AG08396 (cell line): Measurements from ENCODE around the gene OR5W2.
"Not testable (repeated sequence)": the region's sequence is repeated elsewhere in the genome, so short reads cannot be mapped to it uniquely, and the experiment has no call there.

Experiments used
- DNase-seq: peaks from one replicate; pipeline ENCODE4 v3.0.0; 2012; ENCODE audit warnings: low spot score, mixed read lengths

Gene OR5W2

DNA sequence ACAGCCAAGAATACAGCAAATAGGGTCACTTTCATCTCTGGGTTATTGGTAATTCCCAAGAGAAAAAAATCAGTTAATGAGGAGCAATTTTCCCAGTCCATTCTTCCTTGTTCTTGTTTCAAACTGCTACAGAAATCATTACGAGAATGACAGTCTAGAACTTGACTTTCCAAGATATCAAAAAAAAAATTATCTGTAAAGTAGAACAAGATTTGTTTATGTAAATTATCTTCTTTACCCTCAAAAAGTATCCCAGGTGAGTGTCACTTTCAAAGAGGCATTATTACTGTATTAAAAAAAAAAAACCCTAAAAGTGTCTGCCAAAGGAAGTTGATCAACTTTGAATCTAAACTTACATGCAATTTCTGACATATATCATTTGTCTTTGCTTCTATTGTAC is at the start of gene OR5W2:
TSS of gene OR5W2 (minus strand) at position 101 of the 400 bp plus-strand sequence. CDS start at position 101, 0 bp downstream.
- no peak for DNase-seq

DNA sequence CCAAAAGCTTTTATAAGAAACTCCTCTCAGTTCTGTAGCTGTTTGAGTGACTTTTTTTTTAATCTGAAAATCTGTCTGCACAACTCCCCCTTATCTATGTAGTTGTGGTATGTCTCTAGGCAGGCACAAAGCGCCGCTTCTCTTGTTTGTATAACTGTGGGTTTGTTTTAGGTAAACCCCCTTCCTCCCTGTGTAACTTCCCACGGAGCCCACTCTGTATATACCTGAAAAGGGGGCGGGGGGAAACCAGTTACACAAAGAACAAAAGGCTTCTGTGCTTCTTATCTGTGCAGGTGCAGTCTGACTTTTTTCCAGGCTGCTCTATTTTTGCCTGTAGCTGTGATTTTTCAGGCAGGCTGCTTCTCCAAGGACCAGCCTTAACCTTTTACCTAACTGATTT is 42.1 kb upstream of the OR5W2 start:
- DNase-seq = no peak

DNA sequence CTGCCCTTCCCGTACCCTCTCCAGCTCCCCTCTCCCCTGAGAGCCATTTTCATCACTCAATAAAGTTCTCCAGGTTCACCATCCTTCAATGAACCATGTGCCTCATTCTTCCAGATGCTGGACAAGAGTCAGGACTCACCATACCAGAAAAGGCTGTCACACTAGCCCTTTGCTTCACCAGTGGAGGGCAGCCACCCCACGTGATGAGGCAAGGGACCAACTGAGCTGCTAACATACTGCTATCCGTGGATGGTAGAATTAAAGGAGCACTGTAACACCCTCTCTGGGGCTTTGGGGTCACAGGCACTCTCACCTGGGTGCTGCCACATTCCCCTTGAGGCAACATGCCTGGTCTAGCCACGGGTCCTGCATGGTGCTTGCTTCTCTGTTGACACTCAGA is 34.9 kb upstream of the OR5W2 start:
- DNase-seq = no peak

GRCh38 chr11:55942785-55943392 is 28.5 kb upstream of the OR5W2 start:
- peak; percentile 2 for DNase-seq

DNA sequence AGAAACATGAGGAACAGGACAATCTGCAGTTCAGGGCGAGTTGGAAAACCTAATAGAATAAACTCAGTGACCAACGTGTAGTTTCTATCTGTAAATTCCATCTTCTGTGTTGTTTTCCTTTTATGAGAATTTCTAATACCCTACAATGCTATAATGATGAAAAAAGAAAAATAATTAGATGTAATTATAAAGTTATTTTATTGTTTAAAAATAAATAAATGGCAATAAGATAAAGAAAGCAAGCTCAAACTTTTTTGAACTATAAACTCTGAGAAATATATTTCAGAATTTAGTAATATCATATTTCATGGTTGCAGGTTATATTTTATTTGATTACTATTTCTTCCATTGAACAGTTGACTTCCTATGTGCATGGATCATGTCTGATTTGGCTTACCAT is 21.9 kb upstream of the OR5W2 start, which contains the start of gene OR5I1:
TSS of gene OR5I1 (minus strand) at position 101 of the 400 bp plus-strand sequence. CDS start at position 101, 0 bp downstream.
- no peak for DNase-seq

GRCh38 chr11:55920537-55920936 is 6.2 kb upstream of the OR5W2 start:
- no peak for DNase-seq

DNA sequence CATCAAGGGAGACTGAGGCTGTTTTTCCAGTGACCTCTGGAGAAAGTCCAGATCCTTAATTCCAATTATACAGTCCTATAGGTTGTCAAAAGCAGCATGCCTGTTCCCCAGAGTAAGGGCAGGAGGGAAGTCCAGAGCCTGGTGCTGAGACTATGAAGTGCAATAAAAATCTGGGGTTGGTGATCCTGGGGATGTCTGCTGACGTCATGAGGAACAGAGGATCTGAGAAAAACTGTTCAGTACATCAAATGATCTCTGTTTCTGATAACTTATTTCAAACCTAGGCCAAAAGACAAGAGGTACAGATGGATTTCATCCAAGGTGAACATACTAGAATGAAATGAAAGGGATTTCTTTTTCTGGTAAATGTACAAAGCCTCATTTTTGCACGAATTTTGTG is 12.1 kb downstream of the OR5W2 start:
- no peak for DNase-seq

- no peak for DNase-seq
These were observed 19.2 kb downstream of the OR5W2 start for GRCh38 chr11:55895216-55895615.

GRCh38 chr11:55885481-55885880 is 28.9 kb downstream of the OR5W2 start:
- not testable (repeated sequence) for DNase-seq

DNA sequence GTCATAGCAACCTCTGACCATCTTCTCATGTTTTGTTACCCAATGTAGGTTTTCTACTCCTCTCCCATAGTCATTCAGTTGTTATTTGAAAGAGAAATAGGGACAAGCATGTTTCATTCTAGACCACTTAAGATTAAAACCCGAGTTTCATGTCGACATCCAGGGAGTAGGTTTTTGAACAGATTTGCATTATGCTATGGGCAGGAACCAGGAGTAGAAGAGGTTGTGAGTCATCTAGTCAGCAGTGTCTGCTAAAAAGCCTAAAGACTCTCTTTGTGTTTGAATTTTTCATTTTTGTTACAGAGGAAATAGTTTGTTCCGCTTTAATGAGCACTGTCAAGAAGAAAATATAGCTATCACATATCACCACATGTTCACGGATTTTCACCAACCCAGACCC is 29.4 kb downstream of the OR5W2 start:
- not testable (repeated sequence) for DNase-seq

DNA sequence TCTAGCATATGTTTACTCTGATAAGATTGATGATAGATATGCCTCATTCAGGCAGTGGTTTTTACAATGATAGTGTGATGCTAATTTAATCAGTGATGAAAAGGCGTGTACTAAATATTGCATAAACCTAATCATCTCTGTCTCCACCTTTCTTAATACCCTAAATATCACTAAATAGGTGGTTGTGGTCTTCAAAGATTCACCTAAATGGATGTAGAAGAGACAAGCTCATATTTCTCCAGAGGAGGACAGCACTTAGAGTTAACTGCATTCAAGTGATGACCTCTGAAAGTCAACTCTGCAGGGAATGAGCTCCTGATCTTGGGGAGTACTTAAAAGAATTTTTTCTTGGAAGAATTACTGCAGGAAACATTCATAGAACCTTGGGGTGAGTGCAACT is 31.4 kb downstream of the OR5W2 start, which contains the start of gene TRIM51:
TSS of gene TRIM51 (plus strand) at position 301 of the 400 bp plus-strand sequence. CDS start 2,132 bp downstream, outside the sequence.
- DNase-seq = not testable (repeated sequence)

DNA sequence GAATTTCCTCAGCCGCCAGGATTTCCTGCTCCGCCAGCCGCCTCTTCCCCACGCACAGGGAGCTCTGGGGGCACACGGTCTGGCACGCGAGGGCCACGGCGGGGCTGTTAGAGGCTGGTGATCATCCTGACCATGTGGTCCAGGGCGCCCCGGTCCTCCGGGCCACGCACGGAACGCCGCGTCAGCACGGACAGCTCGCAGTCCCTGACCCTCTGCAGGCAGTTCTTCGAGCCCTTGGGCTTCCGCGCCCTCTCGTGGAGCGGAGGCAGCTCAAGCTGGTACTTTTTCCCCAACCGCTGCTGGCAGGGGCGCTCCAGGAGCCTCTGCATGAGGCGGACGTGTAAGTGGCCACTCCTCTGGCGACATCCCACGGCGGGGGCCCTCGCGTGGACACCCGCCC is 41.2 kb downstream of the OR5W2 start:
- DNase-seq = not testable (repeated sequence)

DNA sequence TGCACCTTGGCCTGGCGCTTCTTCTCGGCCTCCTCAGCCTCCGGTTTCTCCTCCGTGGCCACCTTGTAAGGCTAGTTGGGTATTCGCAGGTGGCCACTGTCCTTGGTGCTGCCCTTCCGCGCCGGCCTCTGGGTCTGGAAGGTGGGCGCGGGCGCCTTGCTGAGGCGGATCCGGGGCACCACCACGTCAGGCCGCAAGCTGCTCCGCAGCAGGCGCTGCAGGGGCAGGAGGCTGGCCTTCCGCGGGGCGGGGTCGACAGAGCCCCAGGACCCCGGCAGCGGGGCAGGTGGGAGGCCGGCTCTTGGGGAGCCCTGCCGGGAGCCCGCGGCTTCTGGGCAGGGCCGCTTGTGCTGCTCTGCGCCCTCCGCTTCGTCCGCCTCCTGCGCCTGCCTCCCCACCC is 41.7 kb downstream of the OR5W2 start:
- DNase-seq = not testable (repeated sequence)

- DNase-seq = not testable (repeated sequence)
These were observed 47.0 kb downstream of the OR5W2 start for GRCh38 chr11:55867354-55867753.
